RWPE1 (cell line): ENCODE data around the gene KIF6.

ENCODE experiments used
- CTCF ChIA-PET: fragments of 350-600 bp; sonication (Branson Sonifier 250); formaldehyde crosslinking; extraction: SDS; loops from one replicate; lab custom pipeline; 2021; lab: Yijun Ruan, JAX
- POLR2A ChIA-PET: fragments of 400-600 bp; formaldehyde crosslinking; extraction: SDS; loops from one replicate; lab custom pipeline; 2020; ENCODE audit warnings: antibody characterized with exemption; ENCODE audit not compliant: low non-redundant PET; lab: Yijun Ruan, JAX
- DNase-seq: peaks from one replicate; pipeline ENCODE4 v3.0.0; 2012; ENCODE audit warnings: low spot score
- H3K27ac ChIP-seq: fragments of 450-650 bp; 2 replicates; pipeline ENCODE4 v1.5.1; 2017
- CTCF ChIP-seq: fragments of 450-650 bp; conservative IDR thresholded peaks from 2 replicates; pipeline ENCODE4 v1.5.1; 2017; ENCODE audit warnings: low read depth, mild to moderate bottlenecking

Gene KIF6

DNA sequence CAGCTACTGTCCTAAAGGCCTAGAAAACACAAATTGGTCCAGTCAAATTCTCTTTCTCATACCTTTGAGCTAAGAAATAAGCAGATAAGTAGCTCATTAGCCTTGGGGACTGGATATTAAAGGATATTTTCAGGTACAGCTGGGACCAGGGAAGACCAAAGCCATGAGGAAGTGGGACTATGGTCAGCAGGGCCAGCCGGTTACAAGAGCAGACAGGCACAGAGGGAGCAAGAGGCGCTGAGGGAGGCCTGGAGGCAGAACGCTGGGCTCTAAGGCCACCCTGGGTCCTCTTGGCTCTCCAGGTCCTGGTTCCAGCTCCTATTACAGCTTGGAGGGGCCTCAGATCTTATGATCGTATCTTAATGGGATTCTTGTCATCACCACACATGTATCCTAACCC is 314.2 kb downstream of the KIF6 start:
- H3K27ac ChIP-seq, result no peak overlapping the region
- no peak for TF ChIP-seq CTCF
- CTCF ChIA-PET, result no interaction called here
- POLR2A ChIA-PET, result no interaction called here
- DNase-seq, result no peak

- POLR2A ChIA-PET, result no interaction called here
- CTCF ChIA-PET, result no interaction called here
- DNase-seq, result no peak
- no peak for TF ChIP-seq CTCF
- H3K27ac ChIP-seq, result no peak overlapping the region
These were observed 315.3 kb downstream of the KIF6 start for GRCh38 chr6:39409889-39410288.

- no peak for DNase-seq
- no peak for TF ChIP-seq CTCF
- H3K27ac ChIP-seq, result no peak overlapping the region
- POLR2A ChIA-PET, result no interaction called here
- CTCF ChIA-PET, result no interaction called here
These were observed 317.7 kb downstream of the KIF6 start for GRCh38 chr6:39407446-39407993.

GRCh38 chr6:39404312-39404711 is 320.9 kb downstream of the KIF6 start:
- no peak overlapping the region for H3K27ac ChIP-seq
- DNase-seq, result no peak
- ChIA-PET POLR2A (no interaction called here), CTCF (no interaction called here)
- no peak for TF ChIP-seq CTCF

DNA sequence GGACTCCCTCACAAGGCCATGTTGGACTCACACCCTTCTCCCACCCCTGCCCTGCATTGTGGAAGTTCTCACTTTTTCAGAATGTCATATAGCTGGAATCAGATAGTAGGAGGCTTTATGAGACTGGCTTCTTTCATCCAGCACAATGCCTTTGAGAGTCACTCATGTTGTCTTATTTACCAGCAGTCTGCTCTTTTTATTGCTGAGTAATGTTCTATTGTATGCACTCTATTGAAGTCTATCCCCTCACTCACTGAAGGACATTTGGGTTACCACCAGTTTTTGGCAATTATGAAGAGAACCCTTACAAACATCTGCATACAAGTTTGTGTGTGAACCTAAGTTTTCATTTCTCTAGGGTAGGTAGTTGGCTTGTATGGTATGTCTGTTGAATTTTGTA is 321.9 kb downstream of the KIF6 start:
- TF ChIP-seq CTCF, result no peak
- ChIA-PET CTCF (no interaction called here), POLR2A (no interaction called here)
- DNase-seq, result no peak
- H3K27ac ChIP-seq, result no peak overlapping the region

- POLR2A ChIA-PET, result no interaction called here
- no peak for TF ChIP-seq CTCF
- DNase-seq, result no peak
- H3K27ac ChIP-seq, result no peak overlapping the region
- CTCF ChIA-PET, result interaction anchor here (0.7 kb wide), 1 partner anchor 13 kb away, joined by 3 read pairs; no protein-coding TSS in a partner anchor
These were observed 322.9 kb downstream of the KIF6 start for GRCh38 chr6:39402239-39402751.
